Epithelial cell of esophagus (primary cell): ENCODE data around the gene RICTOR.
"Not testable (repeated sequence)": the region's sequence is repeated elsewhere in the genome, so short reads cannot be mapped to it uniquely, and the experiment has no call there.

Source experiments
- DNase-seq: peaks from one replicate; pipeline ENCODE4 v3.0.0; 2010; ENCODE audit warnings: low read depth
- H3K4me3 ChIP-seq: 2 replicates; pipeline ENCODE4 v1.5.1; 2011; ENCODE audit warnings: mild to moderate bottlenecking, low read length, control low read depth
- CTCF ChIP-seq: IDR thresholded peaks from 2 replicates; pipeline ENCODE4 v1.5.1; 2011; ENCODE audit warnings: low read depth, mild to moderate bottlenecking, low read length, control low read depth, inconsistent platforms; ENCODE audit not compliant: insufficient read depth; ENCODE audit errors: missing control alignments

Gene RICTOR

DNA sequence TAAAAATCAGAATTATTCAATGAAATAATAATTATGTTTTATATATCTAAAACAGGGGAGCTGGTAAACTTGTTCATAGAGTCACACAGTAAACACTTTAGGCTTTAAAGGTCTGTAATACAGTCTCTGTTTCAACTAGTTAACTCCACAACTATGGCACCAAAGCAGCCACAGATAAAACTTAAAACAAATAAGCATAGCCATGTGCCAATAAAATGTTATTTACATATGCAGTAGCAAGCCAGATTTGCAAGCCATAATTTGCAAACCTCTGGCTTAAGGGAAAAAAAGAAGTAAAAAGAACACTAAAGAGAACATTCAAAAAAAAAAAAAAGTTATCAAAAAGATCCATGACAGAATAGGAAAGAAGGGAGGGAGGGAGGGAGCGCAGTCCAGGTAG is 24.9 kb downstream of the RICTOR start:
- no peak for TF ChIP-seq CTCF
- H3K4me3 ChIP-seq = no peak overlapping the region
- DNase-seq = no peak

DNA sequence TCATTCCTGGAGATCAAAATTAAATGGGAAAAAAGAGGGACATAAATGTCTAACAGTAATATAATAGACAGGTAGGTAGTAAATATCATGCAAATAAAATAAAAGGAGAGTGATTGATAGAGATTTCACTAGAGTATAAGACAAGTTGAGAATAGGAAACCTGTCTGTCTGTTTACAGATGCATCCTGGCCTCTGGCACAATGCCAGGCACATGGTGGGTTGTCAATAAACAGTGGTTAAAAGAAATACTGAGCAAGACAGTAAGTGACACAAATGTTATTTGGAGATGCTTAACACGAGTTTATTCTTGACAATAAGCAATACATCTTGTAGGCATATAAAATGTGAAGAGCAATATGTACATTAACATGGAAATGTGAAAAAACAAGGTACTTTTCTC is 33.3 kb downstream of the RICTOR start:
- no peak for DNase-seq
- H3K4me3 ChIP-seq = no peak overlapping the region
- TF ChIP-seq CTCF = no peak

GRCh38 chr5:39034493-39034892 is 39.7 kb downstream of the RICTOR start:
- not testable (repeated sequence) for DNase-seq, H3K4me3 ChIP-seq

- DNase-seq = no peak
- no peak overlapping the region for H3K4me3 ChIP-seq
- no peak for TF ChIP-seq CTCF
Observed at GRCh38 chr5:39031041-39031440, 43.2 kb downstream of the RICTOR start.

GRCh38 chr5:39025456-39025855 is 48.7 kb downstream of the RICTOR start:
- no peak for TF ChIP-seq CTCF
- H3K4me3 ChIP-seq = no peak overlapping the region
- DNase-seq = no peak

GRCh38 chr5:39024884-39025283 is 49.3 kb downstream of the RICTOR start:
- no peak overlapping the region for H3K4me3 ChIP-seq
- peak; percentile 54 for DNase-seq
- TF ChIP-seq CTCF = no peak

DNA sequence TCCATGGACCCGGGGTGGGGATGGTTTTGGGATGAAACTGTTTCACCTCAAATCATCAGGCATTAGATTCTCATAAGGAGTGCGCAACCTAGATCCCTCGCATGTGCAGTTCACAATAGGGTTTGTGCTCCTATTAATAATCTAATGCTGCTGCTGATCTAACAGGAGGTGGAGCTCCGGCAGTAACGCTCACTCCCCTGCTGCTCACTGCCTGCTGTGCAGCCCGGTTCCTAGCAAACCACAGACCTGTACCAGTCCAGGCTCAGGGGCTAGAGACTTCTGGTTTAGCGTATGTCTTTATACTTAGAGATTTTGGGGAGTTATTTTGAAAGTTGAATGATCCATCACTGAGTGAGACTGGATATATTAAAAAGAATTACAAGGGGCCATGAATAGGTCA is 50.2 kb downstream of the RICTOR start:
- no peak for DNase-seq
- H3K4me3 ChIP-seq = no peak overlapping the region
- no peak for TF ChIP-seq CTCF

- no peak for DNase-seq
- no peak overlapping the region for H3K4me3 ChIP-seq
- TF ChIP-seq CTCF = no peak
Observed at GRCh38 chr5:39023121-39023520, 51.1 kb downstream of the RICTOR start.
